MM.1S (cell line): ENCODE results near the gene GLYATL3.

Experiments used
- DNase-seq: peaks from one replicate; pipeline ENCODE4 v3.0.0-alpha.2; 2015
- H2AFZ ChIP-seq: fragments of 300-600 bp; sonication (generic); 2 replicates; pipeline ENCODE4 v1.6.0; 2016; ENCODE audit warnings: antibody characterized with exemption, low read length
- H3F3A ChIP-seq: fragments of 300-600 bp; sonication (generic); 2 replicates; pipeline ENCODE4 v1.6.1; 2016; ENCODE audit warnings: mild to moderate bottlenecking, antibody characterized with exemption, low read length, moderate library complexity, mixed read lengths; ENCODE audit not compliant: insufficient read depth
- H3K27ac ChIP-seq: fragments of 300-600 bp; sonication (generic); 2 replicates; pipeline ENCODE4 v1.5.1; 2016; ENCODE audit warnings: mild to moderate bottlenecking, low read length
- H3K27me3 ChIP-seq: fragments of 300-600 bp; sonication (generic); replicated peaks from 2 replicates; pipeline ENCODE4 v1.6.0; 2016; ENCODE audit warnings: low read length; ENCODE audit not compliant: insufficient read depth
- H3K36me3 ChIP-seq: fragments of 300-600 bp; sonication (generic); replicated peaks from 2 replicates; pipeline ENCODE4 v1.6.1; 2016; ENCODE audit warnings: mild to moderate bottlenecking, low read length, mixed read lengths; ENCODE audit not compliant: insufficient read depth
- H3K4me1 ChIP-seq: fragments of 300-600 bp; sonication (generic); 2 replicates; pipeline ENCODE4 v1.6.1; 2016; ENCODE audit warnings: low read length, mixed read lengths
- H3K4me2 ChIP-seq: fragments of 300-600 bp; sonication (generic); 2 replicates; pipeline ENCODE4 v1.6.0; 2016; ENCODE audit warnings: low read depth, low read length
- H3K4me3 ChIP-seq: fragments of 300-600 bp; sonication (generic); 2 replicates; pipeline ENCODE4 v1.5.1; 2016; ENCODE audit warnings: low read length, mixed read lengths
- H3K79me2 ChIP-seq: fragments of 300-600 bp; sonication (generic); 2 replicates; pipeline ENCODE4 v1.6.1; 2016; ENCODE audit warnings: mixed run types, low read length, mixed read lengths
- H3K9ac ChIP-seq: fragments of 300-600 bp; sonication (generic); 2 replicates; pipeline ENCODE4 v1.6.1; 2016; ENCODE audit warnings: low read length, mixed read lengths
- H3K9me2 ChIP-seq: fragments of 300-600 bp; sonication (generic); replicated peaks from 2 replicates; pipeline ENCODE4 v1.6.1; 2016; ENCODE audit warnings: mild to moderate bottlenecking, low read length, mixed read lengths; ENCODE audit not compliant: insufficient read depth
- H3K9me3 ChIP-seq: fragments of 300-600 bp; sonication (generic); replicated peaks from 2 replicates; pipeline ENCODE4 v1.6.1; 2016; ENCODE audit warnings: mild to moderate bottlenecking, low read length, mixed read lengths; ENCODE audit not compliant: insufficient read depth
- H4K20me1 ChIP-seq: fragments of 300-600 bp; sonication (generic); 2 replicates; pipeline ENCODE4 v1.6.1; 2016; ENCODE audit warnings: mild to moderate bottlenecking, low read length, moderate library complexity, mixed read lengths; ENCODE audit not compliant: insufficient read depth
- EZH2 ChIP-seq: fragments of 300-600 bp; sonication (generic); optimal IDR thresholded peaks from 2 replicates; pipeline ENCODE3; 2017; ENCODE audit warnings: low read depth, mild to moderate bottlenecking, antibody characterized with exemption, low read length, mixed read lengths
- EZH2phosphoT487 ChIP-seq: fragments of 300-600 bp; sonication (generic); IDR thresholded peaks from 2 replicates; pipeline ENCODE4 v1.6.1; 2018; ENCODE audit warnings: antibody characterized with exemption, low read length
- TF ChIP-seq, protein P1 (sequence below): fragments of 300-600 bp; sonication (generic); IDR thresholded peaks from 2 replicates; pipeline ENCODE4 v1.5.1; 2016; ENCODE audit warnings: antibody characterized with exemption, low read length, mixed read lengths

Gene GLYATL3

DNA sequence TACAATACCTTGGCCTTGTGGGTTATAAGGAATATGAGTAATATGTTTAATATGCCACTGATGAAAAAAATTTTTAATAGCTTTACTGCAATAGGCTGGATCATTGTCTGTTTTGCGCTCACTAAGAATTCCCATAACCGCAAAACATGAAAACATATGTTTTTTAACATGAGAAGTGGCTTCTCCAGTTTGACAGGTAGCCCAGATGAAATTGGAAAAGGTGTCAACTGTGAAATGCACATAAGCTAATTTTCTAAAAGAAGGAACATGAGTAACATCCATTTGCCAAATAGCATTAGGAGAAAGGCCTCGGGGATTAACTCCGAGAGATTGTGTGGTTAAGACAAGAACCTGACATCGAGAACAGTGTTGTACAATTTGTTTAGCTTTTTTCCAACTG, 4.9 kb downstream of the GLYATL3 start:
- H3K9me2 ChIP-seq: no peaks in the 10 kb centered on the region
- H3K4me1 ChIP-seq: no peaks in the 10 kb centered on the region
- no peaks in the 10 kb centered on the region for H3K9me3 ChIP-seq
- H3K79me2 ChIP-seq: no peaks in the 10 kb centered on the region
- DNase-seq: no peak
- no peak overlapping the region for H3K9ac ChIP-seq
- H4K20me1 ChIP-seq: no peaks in the 10 kb centered on the region
- no peaks in the 10 kb centered on the region for H3K27me3 ChIP-seq
- TF ChIP-seq EZH2phosphoT487 (no peak), EZH2 (no peak)
- TF ChIP-seq, protein P1, sequence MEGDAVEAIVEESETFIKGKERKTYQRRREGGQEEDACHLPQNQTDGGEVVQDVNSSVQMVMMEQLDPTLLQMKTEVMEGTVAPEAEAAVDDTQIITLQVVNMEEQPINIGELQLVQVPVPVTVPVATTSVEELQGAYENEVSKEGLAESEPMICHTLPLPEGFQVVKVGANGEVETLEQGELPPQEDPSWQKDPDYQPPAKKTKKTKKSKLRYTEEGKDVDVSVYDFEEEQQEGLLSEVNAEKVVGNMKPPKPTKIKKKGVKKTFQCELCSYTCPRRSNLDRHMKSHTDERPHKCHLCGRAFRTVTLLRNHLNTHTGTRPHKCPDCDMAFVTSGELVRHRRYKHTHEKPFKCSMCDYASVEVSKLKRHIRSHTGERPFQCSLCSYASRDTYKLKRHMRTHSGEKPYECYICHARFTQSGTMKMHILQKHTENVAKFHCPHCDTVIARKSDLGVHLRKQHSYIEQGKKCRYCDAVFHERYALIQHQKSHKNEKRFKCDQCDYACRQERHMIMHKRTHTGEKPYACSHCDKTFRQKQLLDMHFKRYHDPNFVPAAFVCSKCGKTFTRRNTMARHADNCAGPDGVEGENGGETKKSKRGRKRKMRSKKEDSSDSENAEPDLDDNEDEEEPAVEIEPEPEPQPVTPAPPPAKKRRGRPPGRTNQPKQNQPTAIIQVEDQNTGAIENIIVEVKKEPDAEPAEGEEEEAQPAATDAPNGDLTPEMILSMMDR: no peak
- no peak overlapping the region for H3K4me2 ChIP-seq
- no peak overlapping the region for H3K4me3 ChIP-seq
- H3F3A ChIP-seq: no peaks in the 10 kb centered on the region
- no peak overlapping the region for H3K27ac ChIP-seq
- H2AFZ ChIP-seq: no peak overlapping the region
- H3K36me3 ChIP-seq: no peaks in the 10 kb centered on the region

DNA sequence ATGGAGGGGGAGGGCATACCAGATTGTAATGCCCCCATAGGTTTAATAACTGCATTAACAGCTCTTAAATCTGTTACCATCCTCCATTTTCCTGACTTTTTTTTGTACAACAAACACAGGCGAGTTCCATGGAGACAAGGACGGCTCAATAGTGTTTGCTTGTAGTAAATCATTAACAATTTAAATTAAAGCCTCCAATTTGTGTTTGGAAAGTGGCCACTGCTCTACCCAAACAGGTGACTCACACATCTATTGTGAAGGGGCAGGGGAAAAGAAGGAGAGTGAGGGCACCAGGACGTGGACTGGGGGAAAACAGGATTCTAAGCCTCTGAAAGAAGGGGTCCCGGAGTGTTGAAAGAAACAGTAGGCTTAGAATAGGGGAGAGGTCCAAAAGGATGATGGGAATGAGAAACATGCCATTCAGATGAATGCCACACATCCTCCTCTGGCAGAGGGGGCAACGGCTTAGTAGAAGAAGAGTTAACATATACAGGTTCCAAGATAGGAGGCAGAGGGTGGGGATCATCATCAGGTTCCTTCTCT, 6.9 kb downstream of the GLYATL3 start:
- no peak overlapping the region for H3K4me2 ChIP-seq
- TF ChIP-seq EZH2phosphoT487 (no peak), EZH2 (no peak)
- TF ChIP-seq, protein P1: no peak
- no peaks in the 10 kb centered on the region for H3F3A ChIP-seq
- H3K36me3 ChIP-seq: no peaks in the 10 kb centered on the region
- no peaks in the 10 kb centered on the region for H3K27me3 ChIP-seq
- no peaks in the 10 kb centered on the region for H3K9me3 ChIP-seq
- no peaks in the 10 kb centered on the region for H4K20me1 ChIP-seq
- H3K79me2 ChIP-seq: no peaks in the 10 kb centered on the region
- DNase-seq: no peak
- no peak overlapping the region for H3K9ac ChIP-seq
- no peaks in the 10 kb centered on the region for H3K9me2 ChIP-seq
- H3K4me3 ChIP-seq: no peak overlapping the region
- no peak overlapping the region for H2AFZ ChIP-seq
- H3K4me1 ChIP-seq: no peaks in the 10 kb centered on the region
- H3K27ac ChIP-seq: no peak overlapping the region

- Histone ChIP-seq H3K4me1 (no peaks in the 10 kb centered on the region), H3K4me2 (no peak overlapping the region), H4K20me1 (no peaks in the 10 kb centered on the region), H3K9me2 (no peaks in the 10 kb centered on the region), H3K4me3 (no peak overlapping the region), H3K9me3 (no peaks in the 10 kb centered on the region), H3K79me2 (no peaks in the 10 kb centered on the region), H3K9ac (no peak overlapping the region), H2AFZ (no peak overlapping the region), H3F3A (no peaks in the 10 kb centered on the region), H3K27me3 (no peaks in the 10 kb centered on the region), H3K36me3 (no peaks in the 10 kb centered on the region), H3K27ac (no peak overlapping the region)
- TF ChIP-seq, protein P1: no peak
- TF ChIP-seq EZH2phosphoT487 (no peak), EZH2 (no peak)
- DNase-seq: no peak
Measured at GRCh38 chr6:49509342-49509741, 9.6 kb downstream of the GLYATL3 start.
